ENCODE results near the gene CRY2. TPM values are rescaled to one million over a fixed set of nuclear protein-coding genes. Genes with fewer than 3 reads are reported as not detected.

CRY2 gene
- total RNA-seq, 1 donor from 2014 or later, result 11.6 TPM

DNA sequence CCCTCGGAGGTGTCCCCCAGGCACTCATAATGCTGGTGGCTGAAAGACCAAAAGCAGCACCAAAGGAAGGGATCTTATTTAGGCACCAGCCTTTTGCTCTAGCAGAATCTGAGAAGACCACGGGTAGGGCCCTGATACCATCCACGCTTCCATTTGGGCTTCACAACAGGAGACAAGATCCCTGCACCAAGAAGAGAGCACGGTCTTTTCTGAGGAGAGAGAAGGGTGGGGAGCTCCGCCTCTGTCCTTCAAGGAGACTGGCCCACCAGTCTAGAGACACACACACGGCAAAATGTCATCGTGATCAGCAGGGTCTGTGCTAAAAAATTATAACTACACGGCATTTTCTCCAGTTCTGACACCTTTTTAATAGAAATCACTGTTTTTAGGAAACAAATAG lies 84.9 kb downstream of the CRY2 start:
- DNase-seq, result no peak

Other genes starting within 250 kb of the CRY2 start
- 15.7 and 23.1 TPM in 2 replicates for gene CHST1, start 181.9 kb upstream of the CRY2 start, total RNA-seq
- gene SLC35C1, start 42.3 kb upstream of the CRY2 start, total RNA-seq, result 4.8 and 14.2 TPM in 2 replicates
- 2.2 and 3.1 TPM in 2 replicates for gene MAPK8IP1, start 38.2 kb downstream of the CRY2 start, total RNA-seq
- 0.70 and 0.85 TPM in 2 replicates for gene FREY1, start 59.8 kb downstream of the CRY2 start, total RNA-seq
- 28.9 and 33.4 TPM in 2 replicates for gene PEX16, start 70.4 kb downstream of the CRY2 start, total RNA-seq
- not detected in 2 replicates for gene LARGE2, start 75.2 kb downstream of the CRY2 start, total RNA-seq